Pericardium fibroblast (primary cell): ENCODE measurements around the gene C10orf120. TPM values are rescaled to one million over a fixed set of nuclear protein-coding genes. Genes with fewer than 3 reads are reported as not detected.

Source experiments
- total RNA-seq: library from RNA; depleted of rRNA; stranded (reverse); fragments of >200 nt; gene quantifications from 2 replicates; pipeline ENCODE4 v1.2.3, GENCODE V29; 2015

Gene C10orf120
- total RNA-seq, result not detected in 2 replicates

GRCh38 chr10:122699796-122700455 lies at the start of gene C10orf120:
TSS of gene C10orf120 (minus strand) at chr10:122699846. CDS start at chr10:122699790, 56 bp downstream.

Other genes with a start within 250 kb of the C10orf120 start
- gene ARMS2, start 245.2 kb downstream of the C10orf120 start, total RNA-seq, result not detected in 2 replicates
- 523 and 726 TPM in 2 replicates for gene HTRA1, start 238.3 kb downstream of the C10orf120 start, total RNA-seq
- under 0.01 TPM in 1 of 2 replicates, not detected in the other for gene DMBT1, start 139.1 kb downstream of the C10orf120 start, total RNA-seq
- gene CUZD1, start 146.0 kb upstream of the C10orf120 start, total RNA-seq, result 0.85 TPM in 1 of 2 replicates, not detected in the other
- gene FAM24B, start 179.7 kb upstream of the C10orf120 start, total RNA-seq, result 0.68 and 3.2 TPM in 2 replicates
- not detected in 2 replicates for gene FAM24A, start 210.8 kb upstream of the C10orf120 start, total RNA-seq